GM12878 (cell line): ENCODE data around the gene OTC. TPM values are rescaled to one million over a fixed set of nuclear protein-coding genes. Genes with fewer than 3 reads are reported as not detected.

Experiments used
- ATAC-seq: fragments of 200-7000 bp; cut with Tn5 transposase; 3 replicates; pipeline ENCODE4 v1.9.1; 2020; ENCODE audit warnings: mild to moderate bottlenecking, moderate library complexity
- BruUV-seq: library from RNA; stranded (reverse); fragments of 400-500 nt; replicated peaks from 2 replicates; lab custom pipeline; 2021; lab: Mats Ljungman, UMichigan
- CTCF ChIA-PET: fragments of 300-600 bp; sonication (Branson Sonifier 250); formaldehyde crosslinking; extraction: SDS; loops from one replicate; lab custom pipeline; 2021; ENCODE audit warnings: inconsistent platforms; lab: Yijun Ruan, JAX
- POLR2A ChIA-PET: fragments of 350-600 bp; formaldehyde crosslinking; extraction: SDS; loops from one replicate; lab custom pipeline; 2021; ENCODE audit warnings: inconsistent platforms; lab: Charles Lee
- RAD21 ChIA-PET: fragments of 300-600 bp; sonication (Branson Sonifier 250); formaldehyde crosslinking; loops from one replicate; lab custom pipeline; 2023; ENCODE audit warnings: antibody characterized with exemption; ENCODE audit not compliant: unreplicated experiment; lab: Charles Lee
- SMC1A ChIA-PET: fragments of 300-600 bp; sonication (Branson Sonifier 250); formaldehyde crosslinking; loops from one replicate; lab custom pipeline; 2023; ENCODE audit not compliant: unreplicated experiment, uncharacterized antibody; lab: Charles Lee
- DNase-seq: peaks from one replicate; pipeline ENCODE4 v3.0.0-alpha.2; 2011; ENCODE audit warnings: low read depth, low spot score
- FAIRE-seq: peaks from 3 replicates; lab custom pipeline; 2011; peaks lifted over from hg19 to GRCh38; lab: Jason Lieb, UNC
- H2AFZ ChIP-seq: 2 replicates; pipeline ENCODE4 v1.6.0; 2011; ENCODE audit warnings: low read depth, low read length, control low read depth; ENCODE audit not compliant: control insufficient read depth
- H3K27ac ChIP-seq: 2 replicates; pipeline ENCODE4 v1.5.1; 2011; ENCODE audit warnings: control low read depth; ENCODE audit not compliant: control insufficient read depth, insufficient read depth
- H3K27me3 ChIP-seq, 2 experiments: replicated peaks in 1 of 2; 2 replicates each; pipeline versions ENCODE4 v1.6.0 to v1.6.1; 2011; ENCODE audit warnings: low read length in 1 of 2; ENCODE audit not compliant: control insufficient read depth in 2 of 2, insufficient read depth in 2 of 2
- H3K36me3 ChIP-seq, 2 experiments: 2 replicates each; pipeline ENCODE4 v1.5.1; 2011; ENCODE audit warnings: low read length in 1 of 2; ENCODE audit not compliant: control insufficient read depth in 2 of 2, insufficient read depth in 2 of 2
- H3K4me1 ChIP-seq: 2 replicates; pipeline ENCODE4 v1.6.1; 2011; ENCODE audit warnings: mild to moderate bottlenecking, low read length, moderate library complexity, mixed read lengths; ENCODE audit not compliant: control insufficient read depth, insufficient read depth
- H3K4me2 ChIP-seq: 2 replicates; pipeline ENCODE4 v1.6.0; 2011; ENCODE audit warnings: control low read depth; ENCODE audit not compliant: control insufficient read depth, insufficient read depth
- H3K4me3 ChIP-seq: fragments of 200-600 bp; sonication (generic); 2 replicates; pipeline ENCODE4 v1.5.1; 2016
- H3K79me2 ChIP-seq: 2 replicates; pipeline ENCODE4 v1.6.0; 2011; ENCODE audit warnings: low read length; ENCODE audit not compliant: control insufficient read depth, insufficient read depth
- H3K9ac ChIP-seq: 2 replicates; pipeline ENCODE4 v1.8.0; 2011; ENCODE audit warnings: low read length, control low read depth, mixed read lengths; ENCODE audit not compliant: control insufficient read depth, insufficient read depth
- H3K9me3 ChIP-seq: replicated peaks from 3 replicates; pipeline ENCODE4 v1.5.1; 2011; ENCODE audit warnings: mild to moderate bottlenecking, low read length; ENCODE audit not compliant: control insufficient read depth, insufficient read depth
- H4K20me1 ChIP-seq: 2 replicates; pipeline ENCODE4 v1.6.0; 2011; ENCODE audit not compliant: control insufficient read depth, insufficient read depth
- DPF2 ChIP-seq: fragments of 450-650 bp; IDR thresholded peaks from 2 replicates; pipeline ENCODE4 v1.6.1; 2017; ENCODE audit warnings: mild to moderate bottlenecking
- EP300 ChIP-seq, 2 experiments: fragments of 150-350 bp in 1 of 2; IDR thresholded peaks; 2 replicates each; pipeline ENCODE4 v1.6.1; 2011 to 2012; ENCODE audit warnings: low read depth in 2 of 2, low read length in 2 of 2, borderline replicate concordance in 1 of 2, improper control_type of control experiment in 1 of 2, inconsistent platforms in 1 of 2; ENCODE audit not compliant: control insufficient read depth in 1 of 2
- FOXM1 ChIP-seq: IDR thresholded peaks from 2 replicates; pipeline ENCODE4 v1.6.1; 2012; ENCODE audit warnings: low read depth, mild to moderate bottlenecking, inconsistent platforms, low read length, moderate library complexity
- GATAD2B ChIP-seq: fragments of 450-650 bp; conservative IDR thresholded peaks from 2 replicates; pipeline ENCODE4 v1.6.1; 2017; ENCODE audit warnings: low read depth, mild to moderate bottlenecking, moderate library complexity
- KAT2A ChIP-seq: conservative IDR thresholded peaks from 2 replicates; pipeline ENCODE4 v1.6.1; 2011; ENCODE audit warnings: low read depth, low read length; ENCODE audit not compliant: control insufficient read depth
- MEF2B ChIP-seq: fragments of 450-650 bp; IDR thresholded peaks from 2 replicates; pipeline ENCODE4 v1.6.1; 2018; ENCODE audit warnings: mild to moderate bottlenecking, moderate library complexity; ENCODE audit not compliant: partially characterized antibody, poor library complexity, severe bottlenecking
- MYB ChIP-seq: fragments of 150-350 bp; IDR thresholded peaks from 2 replicates; pipeline ENCODE4 v1.6.1; 2014; ENCODE audit warnings: mild to moderate bottlenecking, low read depth, low read length, borderline replicate concordance
- MYC ChIP-seq: IDR thresholded peaks from 2 replicates; pipeline ENCODE4 v1.6.1; 2011; ENCODE audit warnings: mild to moderate bottlenecking, low read length, moderate library complexity, inconsistent platforms; ENCODE audit not compliant: insufficient read depth, insufficient replicate concordance, insufficient read length, severe bottlenecking
- RB1 ChIP-seq: fragments of 450-650 bp; formaldehyde crosslinking; IDR thresholded peaks from 2 replicates; pipeline ENCODE4 v1.6.1; 2017; ENCODE audit warnings: mild to moderate bottlenecking, borderline replicate concordance
- REST ChIP-seq: IDR thresholded peaks from 2 replicates; pipeline ENCODE4 v1.6.1; 2012; ENCODE audit warnings: mild to moderate bottlenecking, low read depth, low read length
- YBX1 ChIP-seq: fragments of 450-650 bp; IDR thresholded peaks from 2 replicates; pipeline ENCODE4 v1.6.1; 2016; ENCODE audit warnings: antibody characterized with exemption
- WGBS: methylation state at CpG from one replicate; pipeline ENCODE4 v1.1.6; 2016; ENCODE audit warnings: low lambda C conversion rate; ENCODE audit not compliant: insufficient replicate concordance, insufficient coverage; ENCODE audit errors: missing lambda C conversion rate; 5-methylcytosine and 5-hydroxymethylcytosine counted together
- in situ Hi-C: fragments of 300-500 bp; cut with MboI; formaldehyde crosslinking; loops from 9 replicates; pipeline ENCODE4 v1.14.3; 2018; ENCODE audit warnings: mixed read lengths
- intact Hi-C: fragments of 100-400 bp; cut with micrococcal nuclease; formaldehyde crosslinking; loops from one replicate; pipeline ENCODE4 v1.14.2; 2022; ENCODE audit not compliant: unreplicated experiment
- polyA plus RNA-seq, 11 experiments: library from polyadenylated mRNA; depleted of rRNA in 4 of 11; unstranded in 6 of 11; stranded (reverse) in 5 of 11; fragments of >200 nt; fragmentation: Nextera tagmentation in 4 of 11; fragmentation: Illumina TruSeq in 1 of 11; extraction: Ambion mirVana in 4 of 11; extraction: Trizol in 1 of 11; gene quantifications; 1 replicate in 1 of 11; 2 replicates in 10 of 11; pipeline versions ENCODE4 v1.2.1 to v1.2.3, GENCODE V29; 2011 to 2016; ENCODE audit warnings: inconsistent platforms in 2 of 11, missing spikeins in 2 of 11, low read depth in 1 of 11
- total RNA-seq, 4 experiments: library from RNA; depleted of rRNA in 3 of 4; stranded (reverse); fragments of >200 nt in 3 of 4; fragmentation: Illumina TruSeq in 1 of 4; extraction: Trizol in 1 of 4; gene quantifications; 2 replicates each; pipeline versions ENCODE4 v1.2.1 to v1.2.3, GENCODE V29; 2013 to 2021
- TF ChIP-seq, protein P1 (sequence below): fragments of 450-650 bp; IDR thresholded peaks from 2 replicates; pipeline ENCODE4 v1.6.1; 2017; ENCODE audit warnings: mild to moderate bottlenecking, moderate library complexity

The OTC gene
- total and polyA plus RNA-seq, 10 of the 15 experiments (the other 5 are each of a cell fraction or from before 2014, with no cell fraction given) = not detected

DNA sequence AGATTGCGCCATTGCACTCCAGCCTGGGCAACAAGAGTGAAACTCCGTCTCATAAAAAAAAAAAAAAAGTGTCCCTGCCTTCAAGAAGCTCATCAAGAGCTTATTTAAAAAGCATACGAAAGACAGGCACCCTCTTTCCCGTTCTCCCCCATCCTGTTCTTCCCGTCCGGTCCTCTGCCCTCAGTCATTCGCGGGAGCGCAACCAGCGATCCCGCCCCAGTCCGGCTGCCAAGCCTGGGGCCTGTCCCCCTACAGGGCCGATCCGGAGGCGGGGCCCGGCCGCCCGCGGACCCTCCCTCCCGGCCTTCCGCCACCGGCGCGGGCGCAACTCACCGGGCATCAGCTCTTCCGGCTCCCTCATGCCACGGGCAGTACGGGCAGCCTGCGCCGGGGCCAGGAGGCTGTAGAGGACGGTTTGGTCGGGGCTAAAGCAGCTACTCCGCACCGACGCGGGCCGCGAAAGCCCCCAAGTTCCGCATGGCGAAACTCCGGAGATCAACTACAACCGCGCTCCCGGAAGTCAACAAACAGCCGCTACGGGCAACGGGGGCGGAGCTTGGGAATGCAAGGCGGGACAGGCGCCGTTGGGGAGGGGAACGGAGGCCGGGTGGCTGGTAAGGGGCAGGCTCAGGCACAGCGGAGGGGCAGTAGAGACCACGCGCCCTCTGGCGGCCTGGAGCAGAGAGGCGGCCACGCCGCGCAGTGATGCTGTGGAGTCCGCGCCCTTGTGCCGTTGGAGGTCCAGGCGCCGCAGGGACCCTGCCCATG lies 25.2 kb upstream of the OTC start, which contains the start of gene RPGR:
Gene RPGR (minus strand): TSS at position 503 of the 768 bp plus-strand sequence. CDS start 142 bp downstream, at position 361.
- 30% methylated on average over 51 of the region's 67 CpGs for WGBS
- in situ Hi-C loops (loop anchor here (5.0 kb wide), 1 partner anchor 70 kb away; no protein-coding TSS in a partner anchor), intact Hi-C loops (loop anchor here (1.0 to 5.0 kb wide), 4 partner anchors 56 to 400 kb away; no protein-coding TSS in a partner anchor)
- peaks cover 4% of the 10 kb centered on the region for H3K79me2 ChIP-seq
- ChIA-PET RAD21 (interaction anchor here (0.9 to 2.9 kb wide), 18 partner anchors 9 to 581 kb away, joined by 3 to 32 read pairs (median 5); no protein-coding TSS in a partner anchor), SMC1A (interaction anchor here (0.6 to 3.5 kb wide), 12 partner anchors 21 to 399 kb away, joined by 3 to 33 read pairs (median 4); no protein-coding TSS in a partner anchor), CTCF (interaction anchor here (0.6 to 3.2 kb wide), 22 partner anchors 8 to 400 kb away, joined by 3 to 43 read pairs (median 4); no protein-coding TSS in a partner anchor), POLR2A (interaction anchor here (0.6 to 1.4 kb wide), 8 partner anchors 49 to 567 kb away, joined by 3 to 7 read pairs (median 4); no protein-coding TSS in a partner anchor)
- ATAC-seq = peak; percentile 95
- H3K4me2 ChIP-seq = peak within 1 kb of the TSS; percentile 50
- peak within 1 kb of the TSS; percentile 62 for H3K27ac ChIP-seq
- no peaks in the 10 kb centered on the region for H3K27me3 ChIP-seq
- BruUV-seq = no TSS peak
- FAIRE-seq = no peak
- H3K4me3 ChIP-seq = peak within 1 kb of the TSS; percentile 56
- H2AFZ ChIP-seq = peak within 1 kb of the TSS; percentile 89
- H3K9me3 ChIP-seq = no peaks in the 10 kb centered on the region
- DNase-seq = peak; percentile 60
- no peaks in the 10 kb centered on the region for H4K20me1 ChIP-seq
- peak within 1 kb of the TSS; percentile 68 for H3K9ac ChIP-seq
- H3K4me1 ChIP-seq = no peaks in the 10 kb centered on the region; the same call in 1 of the 2 replicates
- no peaks in the 10 kb centered on the region for H3K36me3 ChIP-seq
- TF ChIP-seq GATAD2B = peak; percentile 73
- TF ChIP-seq, protein P1, sequence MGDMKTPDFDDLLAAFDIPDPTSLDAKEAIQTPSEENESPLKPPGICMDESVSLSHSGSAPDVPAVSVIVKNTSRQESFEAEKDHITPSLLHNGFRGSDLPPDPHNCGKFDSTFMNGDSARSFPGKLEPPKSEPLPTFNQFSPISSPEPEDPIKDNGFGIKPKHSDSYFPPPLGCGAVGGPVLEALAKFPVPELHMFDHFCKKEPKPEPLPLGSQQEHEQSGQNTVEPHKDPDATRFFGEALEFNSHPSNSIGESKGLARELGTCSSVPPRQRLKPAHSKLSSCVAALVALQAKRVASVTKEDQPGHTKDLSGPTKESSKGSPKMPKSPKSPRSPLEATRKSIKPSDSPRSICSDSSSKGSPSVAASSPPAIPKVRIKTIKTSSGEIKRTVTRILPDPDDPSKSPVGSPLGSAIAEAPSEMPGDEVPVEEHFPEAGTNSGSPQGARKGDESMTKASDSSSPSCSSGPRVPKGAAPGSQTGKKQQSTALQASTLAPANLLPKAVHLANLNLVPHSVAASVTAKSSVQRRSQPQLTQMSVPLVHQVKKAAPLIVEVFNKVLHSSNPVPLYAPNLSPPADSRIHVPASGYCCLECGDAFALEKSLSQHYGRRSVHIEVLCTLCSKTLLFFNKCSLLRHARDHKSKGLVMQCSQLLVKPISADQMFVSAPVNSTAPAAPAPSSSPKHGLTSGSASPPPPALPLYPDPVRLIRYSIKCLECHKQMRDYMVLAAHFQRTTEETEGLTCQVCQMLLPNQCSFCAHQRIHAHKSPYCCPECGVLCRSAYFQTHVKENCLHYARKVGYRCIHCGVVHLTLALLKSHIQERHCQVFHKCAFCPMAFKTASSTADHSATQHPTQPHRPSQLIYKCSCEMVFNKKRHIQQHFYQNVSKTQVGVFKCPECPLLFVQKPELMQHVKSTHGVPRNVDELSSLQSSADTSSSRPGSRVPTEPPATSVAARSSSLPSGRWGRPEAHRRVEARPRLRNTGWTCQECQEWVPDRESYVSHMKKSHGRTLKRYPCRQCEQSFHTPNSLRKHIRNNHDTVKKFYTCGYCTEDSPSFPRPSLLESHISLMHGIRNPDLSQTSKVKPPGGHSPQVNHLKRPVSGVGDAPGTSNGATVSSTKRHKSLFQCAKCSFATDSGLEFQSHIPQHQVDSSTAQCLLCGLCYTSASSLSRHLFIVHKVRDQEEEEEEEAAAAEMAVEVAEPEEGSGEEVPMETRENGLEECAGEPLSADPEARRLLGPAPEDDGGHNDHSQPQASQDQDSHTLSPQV = no peak; the same call in 1 of the 2 replicates
- no peak for TF ChIP-seq MEF2B
- no peak for TF ChIP-seq YBX1
- peak in 1 of 2 experiments; percentile 32; a peak in 1 of 4 replicates for TF ChIP-seq EP300 (IDR thresholded peaks at IDR 0.05; ENCODE audit: borderline replicate concordance in 1 of 2, control insufficient read depth in 1 of 2, low read depth in 2 of 2, low read length in 2 of 2)
- TF ChIP-seq FOXM1 = no peak
- no peak for TF ChIP-seq REST
- TF ChIP-seq DPF2 = no peak
- no peak for TF ChIP-seq MYB
- no peak for TF ChIP-seq RB1
- TF ChIP-seq MYC = no peak
- no peak for TF ChIP-seq KAT2A
